ENCODE data around the gene TMEM72.

DNA sequence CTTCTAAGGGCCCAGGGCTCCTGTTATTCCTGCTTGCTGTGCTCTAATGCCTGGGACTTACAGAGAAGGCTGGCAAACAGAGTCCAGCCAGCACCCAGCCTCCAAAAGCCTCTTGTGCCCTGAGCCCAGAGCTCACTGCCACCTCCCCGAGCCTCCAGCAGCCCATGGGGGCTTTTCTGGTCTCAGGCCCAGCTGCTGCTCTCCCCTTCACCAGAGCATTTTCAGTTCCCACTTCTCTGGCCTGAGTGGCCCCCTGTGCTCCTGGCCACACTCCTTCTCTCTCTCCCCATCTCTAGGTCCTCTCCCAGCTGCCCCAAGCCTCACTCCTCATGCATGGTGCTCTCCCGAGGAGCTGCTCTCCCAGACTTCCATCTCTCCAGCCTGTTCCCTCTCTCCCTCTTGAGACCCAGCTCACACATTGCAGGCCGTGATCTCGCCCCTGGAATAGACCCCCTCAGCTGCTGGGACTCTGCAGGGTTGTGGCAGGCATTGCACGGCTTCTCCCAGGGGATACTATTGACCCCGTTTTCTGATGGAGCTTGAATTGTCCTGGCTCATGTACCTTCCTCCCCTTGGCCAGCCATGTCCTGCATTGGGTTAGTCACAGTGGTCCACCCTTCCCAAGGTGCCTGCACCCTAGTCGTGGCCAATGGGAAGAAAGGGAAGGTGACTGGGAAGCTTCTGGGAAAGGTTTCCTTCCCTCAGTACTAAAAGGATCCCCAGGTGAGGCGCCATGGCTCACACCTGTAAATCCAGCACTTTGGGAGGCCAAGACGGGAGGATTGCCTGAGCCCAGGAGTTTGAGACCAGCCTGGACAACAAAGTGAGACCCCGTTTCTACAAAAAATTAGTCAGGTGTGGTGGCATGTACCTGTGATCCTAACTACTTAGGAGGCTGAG is 39.4 kb downstream of the TMEM72 start:
- TF ChIP-seq, protein P1, sequence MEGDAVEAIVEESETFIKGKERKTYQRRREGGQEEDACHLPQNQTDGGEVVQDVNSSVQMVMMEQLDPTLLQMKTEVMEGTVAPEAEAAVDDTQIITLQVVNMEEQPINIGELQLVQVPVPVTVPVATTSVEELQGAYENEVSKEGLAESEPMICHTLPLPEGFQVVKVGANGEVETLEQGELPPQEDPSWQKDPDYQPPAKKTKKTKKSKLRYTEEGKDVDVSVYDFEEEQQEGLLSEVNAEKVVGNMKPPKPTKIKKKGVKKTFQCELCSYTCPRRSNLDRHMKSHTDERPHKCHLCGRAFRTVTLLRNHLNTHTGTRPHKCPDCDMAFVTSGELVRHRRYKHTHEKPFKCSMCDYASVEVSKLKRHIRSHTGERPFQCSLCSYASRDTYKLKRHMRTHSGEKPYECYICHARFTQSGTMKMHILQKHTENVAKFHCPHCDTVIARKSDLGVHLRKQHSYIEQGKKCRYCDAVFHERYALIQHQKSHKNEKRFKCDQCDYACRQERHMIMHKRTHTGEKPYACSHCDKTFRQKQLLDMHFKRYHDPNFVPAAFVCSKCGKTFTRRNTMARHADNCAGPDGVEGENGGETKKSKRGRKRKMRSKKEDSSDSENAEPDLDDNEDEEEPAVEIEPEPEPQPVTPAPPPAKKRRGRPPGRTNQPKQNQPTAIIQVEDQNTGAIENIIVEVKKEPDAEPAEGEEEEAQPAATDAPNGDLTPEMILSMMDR (IDR thresholded peaks at IDR 0.05; ENCODE audit: poor library complexity), result no peak
- TF ChIP-seq EZH2phosphoT487 (IDR thresholded peaks at IDR 0.05; ENCODE audit: low read depth, severe bottlenecking, unreplicated experiment), result no peak

All from hepatocyte (in vitro differentiated cells).